Neutrophil (primary cell): ENCODE measurements around the gene MARCHF4.

Experiments used
- H3K27ac ChIP-seq: fragments of 200-600 bp; sonication (generic); 2 replicates; pipeline ENCODE4 v1.5.1; 2016; ENCODE audit warnings: mild to moderate bottlenecking, moderate library complexity
- H3K27me3 ChIP-seq: fragments of 200-600 bp; sonication (generic); 2 replicates; pipeline ENCODE4 v1.6.0; 2016; ENCODE audit warnings: mild to moderate bottlenecking
- H3K36me3 ChIP-seq: fragments of 200-600 bp; sonication (generic); 2 replicates; pipeline ENCODE4 v1.5.1; 2017
- H3K4me1 ChIP-seq, 2 experiments: fragments of 200-600 bp in 1 of 2; sonication (generic) in 1 of 2; 1 replicate in 1 of 2; 2 replicates in 1 of 2; pipeline versions ENCODE4 v1.5.1 to v1.6.1; 2013 to 2016; ENCODE audit warnings: low read depth in 1 of 2, low read length in 1 of 2, mild to moderate bottlenecking in 1 of 2, moderate library complexity in 1 of 2; ENCODE audit not compliant: control insufficient read depth in 1 of 2, insufficient read depth in 1 of 2
- H3K4me3 ChIP-seq, 2 experiments: fragments of 200-600 bp in 1 of 2; sonication (generic) in 1 of 2; 1 replicate in 1 of 2; 2 replicates in 1 of 2; pipeline ENCODE4 v1.5.1; 2013 to 2016; ENCODE audit warnings: low read depth in 1 of 2, low read length in 1 of 2, mild to moderate bottlenecking in 1 of 2, moderate library complexity in 1 of 2
- H3K9me3 ChIP-seq: fragments of 200-600 bp; sonication (generic); 2 replicates; pipeline ENCODE4 v1.5.1; 2016
- CTCF ChIP-seq: fragments of 200-600 bp; sonication (generic); IDR thresholded peaks from 2 replicates; pipeline ENCODE4 v1.5.1; 2016; ENCODE audit warnings: antibody characterized with exemption

Gene MARCHF4, protein sequence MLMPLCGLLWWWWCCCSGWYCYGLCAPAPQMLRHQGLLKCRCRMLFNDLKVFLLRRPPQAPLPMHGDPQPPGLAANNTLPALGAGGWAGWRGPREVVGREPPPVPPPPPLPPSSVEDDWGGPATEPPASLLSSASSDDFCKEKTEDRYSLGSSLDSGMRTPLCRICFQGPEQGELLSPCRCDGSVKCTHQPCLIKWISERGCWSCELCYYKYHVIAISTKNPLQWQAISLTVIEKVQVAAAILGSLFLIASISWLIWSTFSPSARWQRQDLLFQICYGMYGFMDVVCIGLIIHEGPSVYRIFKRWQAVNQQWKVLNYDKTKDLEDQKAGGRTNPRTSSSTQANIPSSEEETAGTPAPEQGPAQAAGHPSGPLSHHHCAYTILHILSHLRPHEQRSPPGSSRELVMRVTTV

DNA sequence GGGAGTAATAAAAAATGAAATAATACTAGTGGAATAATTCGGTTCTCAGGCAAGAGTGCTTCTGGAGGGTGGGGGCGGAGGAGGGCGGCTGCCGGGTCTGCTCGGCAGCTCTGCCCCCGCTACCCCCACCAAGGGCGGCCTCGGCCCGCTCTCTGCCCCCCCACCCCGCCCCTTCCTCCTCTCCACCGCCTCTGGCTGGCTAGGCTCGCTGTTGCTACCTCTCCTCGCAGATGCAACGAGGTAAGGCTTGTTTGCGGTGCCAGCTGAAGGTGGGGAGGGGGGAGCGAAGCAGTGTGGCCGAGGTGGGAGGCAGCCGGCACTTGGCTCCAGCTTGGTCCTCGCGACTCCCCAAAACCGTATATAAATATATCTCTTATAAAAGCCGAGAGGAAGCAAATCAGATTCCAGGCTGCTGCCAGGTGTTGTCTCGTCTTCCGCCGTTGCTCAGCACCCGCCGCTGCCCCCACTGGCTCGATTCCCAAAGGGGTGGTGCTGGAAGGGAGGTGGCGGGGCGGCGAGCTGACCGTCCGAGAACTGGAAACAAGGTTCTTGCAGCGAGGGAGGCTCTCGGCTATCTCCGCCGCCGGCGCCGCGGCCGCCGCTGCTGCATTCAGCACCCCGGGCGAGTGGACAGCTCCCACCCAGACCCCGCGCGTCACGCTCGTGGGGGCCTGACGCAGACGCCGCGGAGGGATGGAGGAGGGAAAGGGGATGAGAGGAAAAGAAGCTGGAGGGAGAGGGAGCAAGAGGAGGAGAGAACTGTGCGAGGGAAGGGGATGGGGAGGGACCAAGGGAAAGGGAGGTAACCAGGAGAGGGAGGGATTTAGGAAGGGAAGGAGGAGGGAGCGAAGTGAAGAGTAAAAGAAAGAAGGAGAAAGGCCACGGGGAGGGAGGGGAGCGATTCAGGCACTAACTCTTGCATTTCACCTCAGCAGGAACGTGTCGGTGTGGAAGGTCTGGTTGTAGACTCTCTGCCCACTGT, at the start of gene MARCHF4:
Gene MARCHF4 (minus strand): TSS at position 763 of the 982 bp plus-strand sequence. CDS start 2,223 bp downstream, outside the sequence.
- no peak for TF ChIP-seq CTCF
- no peaks in the 10 kb centered on the region for H3K9me3 ChIP-seq
- H3K27ac ChIP-seq, result no peak within 1 kb of the TSS
- peaks cover 99% of the 10 kb centered on the region for H3K27me3 ChIP-seq
- H3K4me3 ChIP-seq, result no peak within 1 kb of the TSS
- H3K36me3 ChIP-seq, result no peaks in the 10 kb centered on the region
- H3K4me1 ChIP-seq, result peaks cover 0 to 6% of the 10 kb centered on the region in 2 experiments

DNA sequence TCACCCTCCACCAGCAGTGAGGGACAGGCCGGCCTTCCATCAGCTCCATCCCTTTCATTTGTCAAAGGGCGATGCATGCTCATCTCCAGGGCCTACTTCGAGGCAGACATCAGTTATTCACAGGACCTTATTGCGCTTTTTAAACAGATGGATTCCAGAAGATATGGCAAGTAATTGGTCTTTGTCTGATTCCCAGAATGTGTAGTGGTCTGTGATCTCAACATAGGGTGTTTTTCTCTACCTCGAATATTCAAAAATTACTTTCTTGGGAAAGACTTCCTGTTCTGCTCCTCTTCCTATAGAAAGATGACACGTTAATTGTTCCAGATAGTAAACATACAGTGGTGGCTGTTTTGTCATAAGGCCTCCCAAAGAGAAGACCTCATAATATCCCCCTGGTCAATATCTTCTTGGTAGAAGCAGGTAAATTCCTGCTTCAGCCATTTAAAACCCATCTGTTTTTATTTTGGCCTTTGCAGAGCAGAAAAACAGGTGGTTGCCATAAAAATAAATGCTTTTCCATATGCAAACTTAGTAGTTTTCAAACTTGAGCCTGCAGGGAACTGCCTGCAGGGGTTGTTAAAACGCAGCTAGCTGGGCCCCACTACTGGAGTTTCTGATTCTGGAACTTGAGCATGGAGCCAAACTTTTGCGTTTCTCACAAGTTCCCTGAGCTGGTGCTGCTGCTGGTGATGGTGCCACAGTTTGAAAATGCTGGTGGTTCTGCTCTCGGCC, 48.3 kb upstream of the MARCHF4 start:
- Histone ChIP-seq H3K9me3 (peaks cover 9% of the 10 kb centered on the region), H3K4me1 (no peaks in the 10 kb centered on the region), H3K36me3 (peaks cover 65% of the 10 kb centered on the region), H3K27ac (no peak overlapping the region), H3K27me3 (no peaks in the 10 kb centered on the region), H3K4me3 (no peak overlapping the region)
- TF ChIP-seq CTCF, result no peak

DNA sequence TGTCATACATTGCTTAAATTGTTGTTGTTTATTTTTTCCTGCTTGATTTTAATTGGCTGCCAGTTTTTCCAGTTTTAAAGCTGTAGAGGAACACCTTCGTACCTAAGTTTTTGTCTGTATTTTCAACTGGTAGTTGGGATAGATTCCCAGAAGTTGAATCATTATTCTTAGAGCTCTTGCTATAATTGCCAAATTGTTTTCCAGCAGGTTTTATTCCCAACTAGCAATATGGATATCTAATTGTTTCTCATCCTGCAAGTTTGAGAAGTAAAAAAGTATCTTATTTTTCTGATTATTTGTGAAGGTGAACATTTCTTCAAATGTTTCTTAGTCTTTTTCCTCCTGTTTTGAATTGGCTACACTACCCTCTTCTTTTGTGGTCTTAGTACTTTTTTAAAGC, 46.7 kb upstream of the MARCHF4 start:
- Histone ChIP-seq H3K4me3 (no peak overlapping the region), H3K9me3 (no peaks in the 10 kb centered on the region), H3K4me1 (no peaks in the 10 kb centered on the region), H3K36me3 (peaks cover 55% of the 10 kb centered on the region), H3K27ac (no peak overlapping the region), H3K27me3 (no peaks in the 10 kb centered on the region)
- no peak for TF ChIP-seq CTCF

DNA sequence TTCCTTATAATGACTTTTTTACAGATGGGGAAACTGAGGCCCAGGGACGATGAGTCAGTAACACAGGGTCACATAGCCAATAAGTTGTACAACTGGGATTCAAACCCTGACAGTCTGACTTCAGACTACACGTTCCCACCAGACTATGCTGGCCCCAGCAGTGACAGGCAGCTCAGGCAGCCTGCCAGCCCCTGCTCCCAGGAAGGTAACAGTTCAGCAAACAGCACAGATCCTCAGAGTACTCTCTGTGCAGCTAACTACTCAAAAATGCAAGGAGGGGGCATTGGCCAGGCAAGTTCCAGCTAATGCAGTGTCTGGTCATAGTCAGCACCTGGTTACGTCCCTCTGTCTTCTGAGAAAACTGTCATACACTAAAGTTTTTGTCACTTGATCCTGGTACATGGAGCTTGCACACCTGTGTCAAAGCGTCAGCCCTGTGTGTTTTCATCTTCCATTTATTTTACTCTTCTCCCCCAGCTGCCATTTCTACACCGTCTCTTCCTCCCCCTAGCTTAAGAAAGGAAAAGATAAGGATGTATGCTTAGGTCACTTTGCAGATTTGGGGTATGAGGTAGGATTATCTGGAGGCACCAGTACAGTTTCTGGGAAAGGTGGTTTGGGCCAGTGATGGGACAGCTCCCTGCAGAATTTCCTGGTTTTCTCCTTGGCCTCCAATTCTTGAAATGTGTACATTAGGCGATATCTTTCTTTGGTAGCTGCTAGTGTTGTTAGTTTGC, 44.5 kb upstream of the MARCHF4 start:
- Histone ChIP-seq H3K27me3 (no peaks in the 10 kb centered on the region), H3K4me3 (no peak overlapping the region), H3K9me3 (no peaks in the 10 kb centered on the region), H3K36me3 (peaks cover 33% of the 10 kb centered on the region), H3K4me1 (peaks cover 11 to 12% of the 10 kb centered on the region in 2 experiments), H3K27ac (no peak overlapping the region)
- TF ChIP-seq CTCF, result no peak

DNA sequence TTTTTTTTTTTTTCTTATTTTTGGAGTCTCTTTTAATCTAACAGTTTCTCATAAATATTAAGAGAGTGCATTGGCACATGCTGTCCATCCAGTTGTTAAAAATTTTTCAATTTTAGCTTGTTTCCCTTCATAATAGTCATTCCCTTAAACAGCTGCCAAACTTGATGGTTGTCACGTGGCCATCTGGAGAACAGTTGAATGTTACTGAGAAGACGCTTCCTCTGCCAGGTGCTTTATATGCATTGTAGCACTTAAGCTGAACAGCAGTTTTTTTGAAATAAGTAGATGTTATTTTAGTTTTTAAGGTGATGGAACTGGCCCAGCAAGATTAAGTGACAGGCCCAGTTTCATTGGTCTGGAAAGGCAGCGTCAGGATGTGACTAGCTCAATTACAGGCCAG, 43.3 kb upstream of the MARCHF4 start:
- no peak for TF ChIP-seq CTCF
- Histone ChIP-seq H3K4me1 (peaks cover 14 to 15% of the 10 kb centered on the region in 2 experiments), H3K36me3 (peaks cover 21% of the 10 kb centered on the region)

More for the DNA sequence above, 43.3 kb upstream of the MARCHF4 start:
- no peak overlapping the region for H3K27ac ChIP-seq
- H3K27me3 ChIP-seq, result no peaks in the 10 kb centered on the region
- H3K9me3 ChIP-seq, result no peaks in the 10 kb centered on the region
- no peak overlapping the region for H3K4me3 ChIP-seq
